HG03159 (cell line): ENCODE results near the gene ZNF132.

Experiments
- ATAC-seq: cut with Tn5 transposase; IDR thresholded peaks from one replicate; pipeline ENCODE4 v1.9.1; 2021; ENCODE audit warnings: mild to moderate bottlenecking, moderate library complexity; ENCODE audit not compliant: unreplicated experiment

Gene ZNF132

DNA sequence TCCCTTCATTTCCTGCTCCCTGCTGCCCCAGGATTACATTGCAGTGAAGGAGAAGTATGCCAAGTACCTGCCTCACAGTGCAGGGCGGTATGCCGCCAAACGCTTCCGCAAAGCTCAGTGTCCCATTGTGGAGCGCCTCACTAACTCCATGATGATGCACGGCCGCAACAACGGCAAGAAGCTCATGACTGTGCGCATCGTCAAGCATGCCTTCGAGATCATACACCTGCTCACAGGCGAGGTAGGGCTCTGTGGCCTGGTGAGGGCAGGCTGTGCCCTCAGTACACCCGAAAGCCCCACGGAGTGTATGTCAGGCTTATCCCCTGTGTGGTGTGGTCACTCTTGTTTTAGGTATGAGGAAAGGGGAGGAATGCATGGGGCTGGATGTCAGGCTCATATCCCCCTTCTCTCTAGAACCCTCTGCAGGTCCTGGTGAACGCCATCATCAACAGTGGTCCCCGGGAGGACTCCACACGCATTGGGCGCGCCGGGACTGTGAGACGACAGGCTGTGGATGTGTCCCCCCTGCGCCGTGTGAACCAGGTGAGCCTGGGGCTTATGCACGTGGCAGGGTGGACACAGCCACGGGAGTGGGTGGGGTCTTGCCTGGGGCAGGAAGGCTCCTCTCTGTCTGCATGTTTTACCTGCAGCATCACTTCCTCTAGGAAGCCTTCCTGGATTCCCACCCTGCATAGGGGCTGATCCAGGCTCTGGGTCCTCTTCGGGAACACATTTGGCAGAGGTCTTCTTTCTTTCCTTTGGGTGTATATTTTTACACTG is 46.8 kb downstream of the ZNF132 start:
- ATAC-seq, result no peak

DNA sequence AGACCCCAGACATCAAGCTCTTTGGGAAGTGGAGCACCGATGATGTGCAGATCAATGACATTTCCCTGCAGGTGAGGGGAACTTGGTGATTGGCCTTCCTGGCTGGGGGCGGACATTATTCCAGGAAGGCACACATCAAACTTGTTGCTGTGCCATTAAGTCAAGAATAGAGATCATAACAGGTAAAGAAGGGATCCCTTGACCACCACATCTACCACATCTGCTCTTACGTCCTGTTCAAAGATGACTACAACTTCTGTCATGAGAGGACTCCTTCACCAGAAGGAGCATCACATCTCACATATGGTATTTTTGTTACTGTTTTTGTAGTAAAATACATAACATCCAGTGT is 51.8 kb downstream of the ZNF132 start:
- no peak for ATAC-seq

DNA sequence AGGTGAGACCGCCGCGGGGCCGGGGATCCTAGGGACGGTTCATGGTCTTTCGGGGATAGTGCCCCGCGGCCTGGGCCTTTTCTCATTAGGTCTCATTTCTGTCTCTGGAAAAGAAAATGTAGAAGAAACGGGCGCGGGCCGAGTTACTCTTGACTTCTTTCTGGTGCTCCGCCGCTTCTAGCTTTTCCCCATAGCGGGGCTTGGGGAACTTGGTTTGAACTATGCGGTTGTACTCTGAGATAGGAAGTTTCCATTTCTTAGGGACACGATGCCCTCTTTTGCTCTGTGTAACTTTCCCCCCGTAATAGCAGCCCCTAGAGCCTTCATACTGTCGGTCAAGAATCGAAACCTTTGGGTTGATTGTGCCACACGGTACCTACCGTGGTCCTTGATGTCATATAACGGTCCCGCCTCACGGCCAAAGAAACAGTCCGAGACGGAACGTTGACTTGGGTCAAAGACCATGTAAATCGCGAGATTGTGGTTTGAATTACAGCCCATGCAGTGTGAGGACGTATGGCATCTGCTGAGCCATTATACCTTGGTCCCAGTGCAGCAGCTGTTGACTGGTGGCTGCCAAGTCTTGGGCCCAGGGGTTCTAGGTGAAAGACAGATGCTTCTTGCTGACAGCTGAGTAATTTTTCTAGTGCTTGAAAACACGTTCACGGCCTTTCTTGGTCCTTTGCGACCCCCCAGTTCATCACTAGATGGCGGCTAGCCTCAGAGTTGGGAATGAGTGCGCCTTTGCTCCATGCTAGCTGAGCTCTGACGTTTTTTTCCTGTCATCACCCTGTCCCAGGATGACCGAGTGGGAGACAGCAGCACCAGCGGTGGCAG is 52.4 kb downstream of the ZNF132 start:
- no peak for ATAC-seq

DNA sequence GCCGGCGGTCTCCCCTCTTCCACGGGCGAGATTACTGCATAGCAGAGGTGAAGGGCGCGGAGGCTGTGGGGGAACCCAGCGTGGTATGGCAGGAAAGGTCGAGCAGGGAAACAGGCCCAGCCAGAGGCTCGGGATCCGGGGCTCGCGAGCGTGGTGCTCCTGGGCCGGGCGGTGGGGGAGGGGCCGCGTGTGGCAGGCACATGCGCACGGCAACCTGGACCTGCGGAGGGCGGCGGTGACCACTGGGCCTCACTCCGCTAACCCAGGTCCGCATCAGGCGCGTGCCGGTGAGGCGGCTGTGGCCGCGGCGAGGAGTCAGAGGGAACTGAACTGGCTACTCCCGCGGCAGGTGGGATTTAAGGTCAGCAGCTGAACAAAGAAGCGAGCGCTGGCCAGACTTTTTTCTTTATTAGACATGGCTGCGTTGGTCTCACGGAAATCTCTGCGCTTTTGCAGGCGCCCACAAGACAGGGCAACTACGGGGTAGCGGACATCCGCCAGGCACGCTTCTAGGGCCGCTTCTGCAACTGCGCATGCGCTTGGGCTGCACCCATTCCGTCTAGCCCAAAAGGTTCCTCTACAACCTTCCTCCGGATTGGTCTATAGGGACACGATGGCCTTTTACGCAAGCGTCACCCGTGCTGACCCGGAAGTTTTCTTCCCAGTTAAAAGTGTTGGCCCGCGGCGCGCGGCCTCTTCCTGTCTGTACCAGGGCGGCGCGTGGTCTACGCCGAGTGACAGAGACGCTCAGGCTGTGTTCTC is 53.2 kb downstream of the ZNF132 start, which contains the start of gene RPS5:
Gene RPS5 (plus strand): TSS at position 694 of the 762 bp plus-strand sequence. CDS start 869 bp downstream, outside the sequence.
- peak; percentile 81 for ATAC-seq

GRCh38 chr19:58385891-58386575 is 53.9 kb downstream of the ZNF132 start:
- ATAC-seq, result peak; percentile 10

- no peak for ATAC-seq
Observed at GRCh38 chr19:58385313-58385890, 54.6 kb downstream of the ZNF132 start.

GRCh38 chr19:58382997-58383603 is 56.9 kb downstream of the ZNF132 start:
- ATAC-seq, result no peak
